Stimulated activated CD4-positive, alpha-beta T cell treated with anti-CD3 and anti-CD28 coated beads, Interleukin-12 subunit alpha, Interleukin-12 subunit beta, amount 100 ng/mL, for 4 hours (primary cell): Measurements from ENCODE around the gene NT5DC3.
"Not testable (repeated sequence)": the region's sequence is repeated elsewhere in the genome, so short reads cannot be mapped to it uniquely, and the experiment has no call there.

ENCODE experiments used
- DNase-seq: peaks from one replicate; pipeline ENCODE4 v3.0.0-alpha.2; 2020

Gene NT5DC3

GRCh38 chr12:103832048-103832997, 8.7 kb downstream of the NT5DC3 start:
- no peak for DNase-seq

- DNase-seq: no peak
These were observed 10.2 kb downstream of the NT5DC3 start for GRCh38 chr12:103830730-103831320.

- DNase-seq: no peak
These were observed 10.9 kb downstream of the NT5DC3 start for GRCh38 chr12:103830025-103830725.

GRCh38 chr12:103829092-103829491, 11.9 kb downstream of the NT5DC3 start:
- DNase-seq: no peak

- DNase-seq: no peak
These were observed 13.1 kb downstream of the NT5DC3 start for GRCh38 chr12:103827911-103828391.

- DNase-seq: no peak
These were observed 16.2 kb downstream of the NT5DC3 start for GRCh38 chr12:103824845-103825244.

GRCh38 chr12:103824290-103824689, 16.7 kb downstream of the NT5DC3 start:
- no peak for DNase-seq

GRCh38 chr12:103823871-103824270, 17.2 kb downstream of the NT5DC3 start:
- no peak for DNase-seq

- no peak for DNase-seq
These were observed 19.3 kb downstream of the NT5DC3 start for GRCh38 chr12:103821773-103822172.

- DNase-seq: no peak
These were observed 20.0 kb downstream of the NT5DC3 start for GRCh38 chr12:103820881-103821489.

- DNase-seq: no peak
These were observed 20.7 kb downstream of the NT5DC3 start for GRCh38 chr12:103820361-103820760.

- no peak for DNase-seq
These were observed 21.1 kb downstream of the NT5DC3 start for GRCh38 chr12:103819892-103820291.

- no peak for DNase-seq
These were observed 21.7 kb downstream of the NT5DC3 start for GRCh38 chr12:103819312-103819711.

- no peak for DNase-seq
These were observed 23.2 kb downstream of the NT5DC3 start for GRCh38 chr12:103817791-103818190.

GRCh38 chr12:103816663-103817062, 24.4 kb downstream of the NT5DC3 start:
- DNase-seq: no peak

GRCh38 chr12:103814436-103814835, 26.6 kb downstream of the NT5DC3 start:
- no peak for DNase-seq

GRCh38 chr12:103813949-103814348, 27.1 kb downstream of the NT5DC3 start:
- DNase-seq: no peak

GRCh38 chr12:103813426-103813825, 27.6 kb downstream of the NT5DC3 start:
- no peak for DNase-seq

GRCh38 chr12:103812789-103813188, 28.2 kb downstream of the NT5DC3 start:
- no peak for DNase-seq

- DNase-seq: no peak
These were observed 29.2 kb downstream of the NT5DC3 start for GRCh38 chr12:103811791-103812190.

- no peak for DNase-seq
These were observed 30.9 kb downstream of the NT5DC3 start for GRCh38 chr12:103810111-103810510.

GRCh38 chr12:103809639-103810038, 31.4 kb downstream of the NT5DC3 start:
- not testable (repeated sequence) for DNase-seq

- DNase-seq: no peak
These were observed 31.9 kb downstream of the NT5DC3 start for GRCh38 chr12:103809154-103809553.
